ENCODE results near the gene PDIA5. TPM values are rescaled to one million over a fixed set of nuclear protein-coding genes. Genes with fewer than 3 reads are reported as not detected.

Gene PDIA5
- total RNA-seq, 1 donor = 3.4 TPM

- Histone ChIP-seq H3K4me1 (ENCODE audit: insufficient read depth, low read length) (no peaks in the 10 kb centered on the region), H3K4me3 (ENCODE audit: low read length) (no peak overlapping the region), H3K27me3 (ENCODE audit: insufficient read depth, low read length) (no peaks in the 10 kb centered on the region), H3K9me3 (ENCODE audit: low read depth, low read length) (no peaks in the 10 kb centered on the region)
Observed at GRCh38 chr3:123123716-123124616, 57.1 kb downstream of the PDIA5 start.

DNA sequence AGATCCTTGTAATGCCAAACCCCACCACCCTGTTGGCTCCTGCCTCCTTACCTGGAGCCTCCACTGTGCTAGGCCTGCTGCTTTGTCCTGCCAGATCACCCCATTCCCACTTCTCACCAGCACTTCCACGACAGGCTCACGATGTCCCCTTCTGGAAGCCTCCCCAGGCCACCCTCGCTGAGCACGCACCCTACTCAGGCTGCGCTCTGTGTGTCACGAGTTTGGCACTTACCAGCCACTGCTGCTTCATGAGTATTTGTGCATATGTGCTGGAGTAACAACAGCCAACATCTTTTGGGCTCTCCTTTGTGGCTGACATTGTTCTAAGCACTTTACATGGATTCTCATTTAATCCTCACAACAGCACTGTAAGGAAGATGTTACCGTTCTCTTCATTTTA is 58.1 kb downstream of the PDIA5 start:
- Histone ChIP-seq H3K4me1 (ENCODE audit: insufficient read depth, low read length) (no peaks in the 10 kb centered on the region), H3K9me3 (ENCODE audit: low read depth, low read length) (no peaks in the 10 kb centered on the region), H3K4me3 (ENCODE audit: low read length) (no peak overlapping the region)

GRCh38 chr3:123126031-123126430 is 59.2 kb downstream of the PDIA5 start:
- Histone ChIP-seq H3K4me3 (ENCODE audit: low read length) (no peak overlapping the region), H3K9me3 (ENCODE audit: low read depth, low read length) (no peaks in the 10 kb centered on the region), H3K4me1 (ENCODE audit: insufficient read depth, low read length) (no peaks in the 10 kb centered on the region)

More for the DNA sequence above, 58.1 kb downstream of the PDIA5 start:
- no peaks in the 10 kb centered on the region for H3K27me3 ChIP-seq (ENCODE audit: insufficient read depth, low read length)

GRCh38 chr3:123126653-123127052 is 59.8 kb downstream of the PDIA5 start:
- no peaks in the 10 kb centered on the region for H3K4me1 ChIP-seq (ENCODE audit: insufficient read depth, low read length)
- H3K9me3 ChIP-seq (ENCODE audit: low read depth, low read length) = no peaks in the 10 kb centered on the region
- no peaks in the 10 kb centered on the region for H3K27me3 ChIP-seq (ENCODE audit: insufficient read depth, low read length)
- no peak overlapping the region for H3K4me3 ChIP-seq (ENCODE audit: low read length)

More at GRCh38 chr3:123126031-123126430, 59.2 kb downstream of the PDIA5 start:
- no peaks in the 10 kb centered on the region for H3K27me3 ChIP-seq (ENCODE audit: insufficient read depth, low read length)

- no peaks in the 10 kb centered on the region for H3K27me3 ChIP-seq (ENCODE audit: insufficient read depth, low read length)
- no peaks in the 10 kb centered on the region for H3K4me1 ChIP-seq (ENCODE audit: insufficient read depth, low read length)
- no peaks in the 10 kb centered on the region for H3K9me3 ChIP-seq (ENCODE audit: low read depth, low read length)
- no peak overlapping the region for H3K4me3 ChIP-seq (ENCODE audit: low read length)
Observed at GRCh38 chr3:123129092-123129491, 62.3 kb downstream of the PDIA5 start.

GRCh38 chr3:123129532-123129931 is 62.7 kb downstream of the PDIA5 start:
- H3K27me3 ChIP-seq (ENCODE audit: insufficient read depth, low read length) = no peaks in the 10 kb centered on the region
- no peaks in the 10 kb centered on the region for H3K9me3 ChIP-seq (ENCODE audit: low read depth, low read length)

GRCh38 chr3:123130079-123130750 is 63.4 kb downstream of the PDIA5 start:
- no peak overlapping the region for H3K4me3 ChIP-seq (ENCODE audit: low read length)
- no peaks in the 10 kb centered on the region for H3K4me1 ChIP-seq (ENCODE audit: insufficient read depth, low read length)
- H3K27me3 ChIP-seq (ENCODE audit: insufficient read depth, low read length) = no peaks in the 10 kb centered on the region
- H3K9me3 ChIP-seq (ENCODE audit: low read depth, low read length) = no peaks in the 10 kb centered on the region

More at GRCh38 chr3:123129532-123129931, 62.7 kb downstream of the PDIA5 start:
- no peak overlapping the region for H3K4me3 ChIP-seq (ENCODE audit: low read length)
- H3K4me1 ChIP-seq (ENCODE audit: insufficient read depth, low read length) = no peaks in the 10 kb centered on the region

- H3K9me3 ChIP-seq (ENCODE audit: low read depth, low read length) = no peaks in the 10 kb centered on the region
- H3K4me1 ChIP-seq (ENCODE audit: insufficient read depth, low read length) = no peaks in the 10 kb centered on the region
- no peak overlapping the region for H3K4me3 ChIP-seq (ENCODE audit: low read length)
- no peaks in the 10 kb centered on the region for H3K27me3 ChIP-seq (ENCODE audit: insufficient read depth, low read length)
Observed at GRCh38 chr3:123134671-123135070, 67.8 kb downstream of the PDIA5 start.

- no peaks in the 10 kb centered on the region for H3K9me3 ChIP-seq (ENCODE audit: low read depth, low read length)
- H3K4me3 ChIP-seq (ENCODE audit: low read length) = no peak overlapping the region
- H3K27me3 ChIP-seq (ENCODE audit: insufficient read depth, low read length) = no peaks in the 10 kb centered on the region
- no peaks in the 10 kb centered on the region for H3K4me1 ChIP-seq (ENCODE audit: insufficient read depth, low read length)
Observed at GRCh38 chr3:123137001-123137400, 70.2 kb downstream of the PDIA5 start.

DNA sequence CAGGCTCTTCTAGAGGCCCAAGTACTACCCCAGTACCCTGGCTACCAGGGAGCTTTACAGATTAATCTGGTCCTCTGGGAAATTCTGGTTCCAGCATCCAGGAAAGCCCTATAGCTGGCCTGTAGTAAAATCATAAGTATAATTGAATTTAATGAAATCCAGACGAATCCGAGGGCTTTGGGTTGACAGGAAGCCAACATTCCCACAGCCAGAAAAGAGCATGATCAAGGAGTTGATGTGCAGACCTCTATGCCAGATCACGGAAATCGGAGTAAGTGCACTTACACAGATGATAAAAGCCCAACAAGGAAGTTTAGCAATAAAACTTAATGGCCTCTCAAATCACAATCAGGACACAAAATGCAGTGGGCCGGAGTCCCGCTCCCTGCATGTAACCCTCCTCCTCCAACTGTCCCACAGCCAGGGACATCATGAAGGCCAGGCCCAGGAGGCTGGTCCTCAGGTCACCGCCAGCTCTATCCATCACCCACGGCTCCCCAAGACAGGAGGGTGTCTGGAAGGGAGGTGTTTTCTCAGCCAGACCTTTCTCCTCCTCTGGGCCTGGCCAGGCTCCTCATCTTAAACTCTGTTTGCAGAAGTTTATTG is 72.1 kb downstream of the PDIA5 start:
- H3K4me3 ChIP-seq (ENCODE audit: low read length) = no peak overlapping the region
- no peaks in the 10 kb centered on the region for H3K4me1 ChIP-seq (ENCODE audit: insufficient read depth, low read length)
- no peaks in the 10 kb centered on the region for H3K9me3 ChIP-seq (ENCODE audit: low read depth, low read length)
- no peaks in the 10 kb centered on the region for H3K27me3 ChIP-seq (ENCODE audit: insufficient read depth, low read length)

DNA sequence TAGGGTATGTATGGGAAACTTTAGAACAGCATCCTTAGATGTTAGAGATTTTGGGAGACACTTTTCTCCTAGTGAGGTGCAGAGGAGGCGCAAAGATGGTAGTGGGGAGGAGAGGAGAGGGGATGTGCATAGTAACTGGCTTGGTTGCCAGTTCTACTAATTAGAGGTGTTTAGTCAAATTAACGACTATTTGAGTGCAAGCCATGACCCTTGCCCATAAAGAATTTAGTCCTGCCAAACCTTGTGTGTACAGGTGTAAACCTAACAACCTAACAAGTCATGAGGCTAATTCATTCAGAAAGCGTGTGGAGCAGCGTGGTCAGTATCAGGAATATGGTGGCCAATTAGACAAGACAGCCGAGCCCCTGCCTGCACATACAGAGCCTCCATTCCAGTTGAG is 72.7 kb downstream of the PDIA5 start:
- Histone ChIP-seq H3K27me3 (ENCODE audit: insufficient read depth, low read length) (no peaks in the 10 kb centered on the region), H3K4me3 (ENCODE audit: low read length) (no peak overlapping the region), H3K4me1 (ENCODE audit: insufficient read depth, low read length) (no peaks in the 10 kb centered on the region), H3K9me3 (ENCODE audit: low read depth, low read length) (no peaks in the 10 kb centered on the region)

- Histone ChIP-seq H3K4me3 (ENCODE audit: low read length) (no peak overlapping the region), H3K9me3 (ENCODE audit: low read depth, low read length) (no peaks in the 10 kb centered on the region), H3K27me3 (ENCODE audit: insufficient read depth, low read length) (no peaks in the 10 kb centered on the region), H3K4me1 (ENCODE audit: insufficient read depth, low read length) (no peaks in the 10 kb centered on the region)
Observed at GRCh38 chr3:123140550-123140949, 73.7 kb downstream of the PDIA5 start.

- Histone ChIP-seq H3K4me1 (ENCODE audit: insufficient read depth, low read length) (no peaks in the 10 kb centered on the region), H3K9me3 (ENCODE audit: low read depth, low read length) (no peaks in the 10 kb centered on the region), H3K27me3 (ENCODE audit: insufficient read depth, low read length) (no peaks in the 10 kb centered on the region), H3K4me3 (ENCODE audit: low read length) (no peak overlapping the region)
Observed at GRCh38 chr3:123141276-123141675, 74.5 kb downstream of the PDIA5 start.

DNA sequence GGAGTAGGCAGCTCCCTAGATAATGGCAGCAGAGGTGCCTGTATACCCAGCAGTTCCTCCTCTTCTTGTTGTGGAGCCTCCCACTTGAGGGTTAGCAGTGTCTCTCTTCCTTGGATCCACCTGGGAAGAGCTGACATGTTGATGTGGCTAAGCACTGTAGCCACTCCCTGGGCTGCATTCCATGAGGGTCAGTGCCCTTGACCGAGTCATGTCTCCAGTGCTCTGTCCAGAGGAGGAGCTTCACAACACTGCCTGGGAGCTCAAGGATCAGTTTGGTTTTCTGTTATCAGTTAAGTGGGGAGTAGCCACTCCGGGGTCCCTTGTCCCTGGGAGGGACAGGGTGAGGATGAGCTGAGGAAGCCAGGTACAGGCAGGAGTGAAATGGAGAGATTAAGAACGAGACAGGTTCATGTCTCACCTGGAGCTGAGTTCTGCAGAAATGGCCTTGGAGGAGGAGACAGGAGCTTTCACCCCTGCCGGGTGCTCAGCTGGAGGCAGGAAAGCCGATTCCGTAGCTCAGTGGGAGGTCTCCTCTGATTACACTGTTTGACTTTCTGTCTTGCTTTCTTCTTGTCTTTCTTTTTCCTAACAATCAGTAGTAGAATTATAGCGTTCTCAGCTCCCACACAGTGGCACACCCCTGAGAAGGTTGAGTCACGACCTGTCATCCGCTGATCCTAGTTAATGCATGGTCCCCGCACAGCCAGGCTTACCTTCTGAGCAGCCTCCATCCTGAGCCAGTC is 77.0 kb downstream of the PDIA5 start:
- Histone ChIP-seq H3K27me3 (ENCODE audit: insufficient read depth, low read length) (no peaks in the 10 kb centered on the region), H3K4me3 (ENCODE audit: low read length) (no peak overlapping the region), H3K4me1 (ENCODE audit: insufficient read depth, low read length) (no peaks in the 10 kb centered on the region), H3K9me3 (ENCODE audit: low read depth, low read length) (no peaks in the 10 kb centered on the region)

Measured in mononuclear cell (primary cell).